ENCODE data around the gene TRPM2.
"Not testable (repeated sequence)": the region's sequence is repeated elsewhere in the genome, so short reads cannot be mapped to it uniquely, and the experiment has no call there.

The TRPM2 gene

GRCh38 chr21:44401386-44402160 lies 48.2 kb downstream of the TRPM2 start:
- TF ChIP-seq GATA1 (IDR thresholded peaks at IDR 0.05; ENCODE audit: low read depth, low read length) (no peak), POLR2A (IDR thresholded peaks at IDR 0.05; ENCODE audit: low read length) (no peak)
- DNase-seq = no peak

GRCh38 chr21:44402323-44403105 lies 49.1 kb downstream of the TRPM2 start:
- TF ChIP-seq GATA1 (IDR thresholded peaks at IDR 0.05; ENCODE audit: low read depth, low read length) (no peak), POLR2A (IDR thresholded peaks at IDR 0.05; ENCODE audit: low read length) (no peak)
- DNase-seq = no peak

GRCh38 chr21:44403106-44404020 lies 49.9 kb downstream of the TRPM2 start:
- no peak for DNase-seq
- TF ChIP-seq POLR2A (IDR thresholded peaks at IDR 0.05; ENCODE audit: low read length) = no peak
- no peak for TF ChIP-seq GATA1 (IDR thresholded peaks at IDR 0.05; ENCODE audit: low read depth, low read length)

DNA sequence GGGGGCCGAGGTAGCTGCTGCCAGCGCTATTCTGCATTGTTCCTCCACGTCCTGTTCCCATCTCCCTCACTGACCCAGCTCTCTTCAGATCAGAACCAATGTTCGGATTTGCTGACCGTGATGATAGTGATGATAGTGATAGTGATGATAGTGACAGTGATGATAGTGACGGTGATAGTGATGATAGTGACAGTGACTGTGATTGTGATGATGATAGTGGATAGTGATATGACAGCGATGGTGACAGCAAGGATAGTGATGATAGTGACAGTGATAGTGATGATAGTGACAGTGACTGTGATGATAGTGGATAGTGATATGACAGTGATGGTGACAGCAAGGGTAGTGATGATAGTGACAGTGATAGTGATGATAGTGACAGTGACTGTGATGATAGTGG lies 51.1 kb downstream of the TRPM2 start:
- not testable (repeated sequence) for DNase-seq

GRCh38 chr21:44405091-44405947 lies 51.9 kb downstream of the TRPM2 start:
- TF ChIP-seq POLR2A (IDR thresholded peaks at IDR 0.05; ENCODE audit: low read length) = no peak
- no peak for TF ChIP-seq GATA1 (IDR thresholded peaks at IDR 0.05; ENCODE audit: low read depth, low read length)
- DNase-seq = no peak

GRCh38 chr21:44405948-44406872 lies 52.8 kb downstream of the TRPM2 start:
- TF ChIP-seq POLR2A (IDR thresholded peaks at IDR 0.05; ENCODE audit: low read length) = no peak
- no peak for TF ChIP-seq GATA1 (IDR thresholded peaks at IDR 0.05; ENCODE audit: low read depth, low read length)

DNA sequence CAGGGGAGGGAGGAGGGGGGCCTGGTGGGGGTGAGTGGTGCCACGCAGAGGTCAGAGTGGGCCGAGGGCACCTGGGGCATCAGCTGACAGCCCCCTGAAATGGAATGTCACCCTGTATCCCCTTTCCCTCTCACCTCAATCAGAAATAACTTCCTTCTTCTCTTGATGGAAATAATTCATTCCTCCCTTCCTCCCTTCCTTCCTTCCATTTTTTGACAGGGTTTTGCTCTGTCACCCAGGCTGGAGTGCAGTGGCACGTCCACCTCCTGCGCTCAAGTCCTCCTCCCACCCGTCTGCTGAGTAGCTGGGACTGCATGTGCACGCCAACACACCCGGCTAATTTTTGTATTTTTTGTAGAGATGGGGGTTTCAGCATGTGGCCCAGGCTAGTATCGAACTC lies 53.5 kb downstream of the TRPM2 start:
- TF ChIP-seq POLR2A (IDR thresholded peaks at IDR 0.05; ENCODE audit: low read length) = no peak
- TF ChIP-seq GATA1 (IDR thresholded peaks at IDR 0.05; ENCODE audit: low read depth, low read length) = no peak
- no peak for DNase-seq

More at GRCh38 chr21:44405948-44406872, 52.8 kb downstream of the TRPM2 start:
- no peak for DNase-seq

DNA sequence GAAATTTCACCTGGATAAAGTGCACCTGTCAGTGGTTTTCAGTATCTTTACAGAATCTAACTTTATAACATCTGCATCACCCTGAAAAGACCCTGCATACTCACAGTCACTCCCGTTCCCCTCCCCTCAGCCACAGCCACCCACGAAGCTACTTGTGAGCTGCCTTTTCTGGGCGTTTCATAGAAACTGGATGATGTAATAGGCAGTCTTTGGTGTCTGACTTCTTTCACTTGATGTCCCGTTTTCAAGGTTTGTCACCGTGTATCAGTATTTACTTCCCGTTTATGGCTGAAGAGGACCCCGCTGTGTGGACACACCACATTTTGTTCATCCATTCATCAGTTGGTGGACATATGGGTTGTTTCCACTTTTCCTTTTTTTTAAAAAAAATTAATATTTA lies 54.1 kb downstream of the TRPM2 start:
- no peak for TF ChIP-seq GATA1 (IDR thresholded peaks at IDR 0.05; ENCODE audit: low read depth, low read length)
- no peak for TF ChIP-seq POLR2A (IDR thresholded peaks at IDR 0.05; ENCODE audit: low read length)
- no peak for DNase-seq

GRCh38 chr21:44408226-44408625 lies 54.8 kb downstream of the TRPM2 start:
- TF ChIP-seq GATA1 (IDR thresholded peaks at IDR 0.05; ENCODE audit: low read depth, low read length) (no peak), POLR2A (IDR thresholded peaks at IDR 0.05; ENCODE audit: low read length) (no peak)

DNA sequence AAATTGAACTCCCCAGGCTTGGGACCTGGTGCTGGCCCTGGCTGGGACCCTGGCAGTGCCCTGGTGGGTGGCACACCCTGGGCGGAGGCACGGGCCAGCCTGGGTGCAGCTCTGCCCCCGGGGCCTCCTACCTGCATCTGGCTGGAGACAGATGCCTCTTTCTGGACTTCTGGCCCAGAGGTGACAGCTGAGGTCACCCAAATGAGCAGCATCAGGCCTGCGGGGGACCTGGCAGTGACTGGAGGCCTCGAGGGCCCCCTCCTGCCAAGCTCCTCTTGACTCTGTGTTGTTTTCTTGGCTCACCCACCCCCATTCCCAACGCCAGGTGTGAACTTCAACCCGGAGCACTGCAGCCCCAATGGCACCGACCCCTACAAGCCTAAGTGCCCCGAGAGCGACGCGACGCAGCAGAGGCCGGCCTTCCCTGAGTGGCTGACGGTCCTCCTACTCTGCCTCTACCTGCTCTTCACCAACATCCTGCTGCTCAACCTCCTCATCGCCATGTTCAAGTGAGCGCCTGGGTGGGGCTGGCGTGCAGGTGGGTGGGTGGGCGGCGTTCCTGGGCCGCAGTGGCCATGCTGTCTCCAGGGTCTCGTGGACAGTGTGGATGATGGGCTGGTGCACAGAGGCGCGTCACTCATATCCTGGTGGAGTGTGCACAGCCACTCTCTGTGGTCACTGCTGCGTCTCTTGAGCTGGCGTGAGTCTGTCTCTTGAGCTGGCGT lies 60.3 kb downstream of the TRPM2 start:
- no peak for TF ChIP-seq GATA1 (IDR thresholded peaks at IDR 0.05; ENCODE audit: low read depth, low read length)
- TF ChIP-seq POLR2A (IDR thresholded peaks at IDR 0.05; ENCODE audit: low read length) = no peak
- DNase-seq = no peak

More at GRCh38 chr21:44408226-44408625, 54.8 kb downstream of the TRPM2 start:
- DNase-seq = no peak

- no peak for DNase-seq
- TF ChIP-seq GATA1 (IDR thresholded peaks at IDR 0.05; ENCODE audit: low read depth, low read length) (no peak), POLR2A (IDR thresholded peaks at IDR 0.05; ENCODE audit: low read length) (no peak)
Measured at GRCh38 chr21:44414291-44415072, 61.1 kb downstream of the TRPM2 start.
